GM12878 (cell line): Measurements from ENCODE around the gene CGN. TPM values are rescaled to one million over a fixed set of nuclear protein-coding genes. Genes with fewer than 3 reads are reported as not detected.

ENCODE experiments used
- BACH1 ChIP-seq: fragments of 450-650 bp; IDR thresholded peaks from 2 replicates; pipeline ENCODE4 v1.6.1; 2017; ENCODE audit warnings: mild to moderate bottlenecking, borderline replicate concordance
- CBX5 ChIP-seq: sonication (generic); IDR thresholded peaks from 2 replicates; pipeline ENCODE4 v1.6.1; 2016; ENCODE audit warnings: low read depth, moderate library complexity, mild to moderate bottlenecking, inconsistent platforms
- GATAD2B ChIP-seq: fragments of 450-650 bp; conservative IDR thresholded peaks from 2 replicates; pipeline ENCODE4 v1.6.1; 2017; ENCODE audit warnings: low read depth, mild to moderate bottlenecking, moderate library complexity
- MAX ChIP-seq: IDR thresholded peaks from 2 replicates; pipeline ENCODE4 v1.6.1; 2012; ENCODE audit warnings: low read depth, low read length, improper control_type of control experiment
- MTA3 ChIP-seq: IDR thresholded peaks from 2 replicates; pipeline ENCODE4 v1.6.1; 2012; ENCODE audit warnings: low read length, inconsistent platforms, borderline replicate concordance
- MYC ChIP-seq: IDR thresholded peaks from 2 replicates; pipeline ENCODE4 v1.6.1; 2011; ENCODE audit warnings: mild to moderate bottlenecking, low read length, moderate library complexity, inconsistent platforms; ENCODE audit not compliant: insufficient read depth, insufficient replicate concordance, insufficient read length, severe bottlenecking
- NFIC ChIP-seq: IDR thresholded peaks from 2 replicates; pipeline ENCODE4 v1.6.1; 2012; ENCODE audit warnings: low read depth, mild to moderate bottlenecking, inconsistent platforms, low read length, moderate library complexity
- NFYB ChIP-seq: IDR thresholded peaks from 2 replicates; pipeline ENCODE4 v1.6.1; 2011; ENCODE audit warnings: low read depth, mild to moderate bottlenecking, low read length, improper control_type of control experiment, moderate library complexity; ENCODE audit not compliant: insufficient read depth
- NR2C2 ChIP-seq: IDR thresholded peaks from 2 replicates; pipeline ENCODE4 v1.6.1; 2011; ENCODE audit warnings: borderline replicate concordance, low read depth; ENCODE audit not compliant: control insufficient read depth, insufficient read length
- PBX3 ChIP-seq: IDR thresholded peaks from 2 replicates; pipeline ENCODE4 v1.6.1; 2011; ENCODE audit warnings: mild to moderate bottlenecking, low read depth, low read length, moderate library complexity; ENCODE audit not compliant: insufficient replicate concordance
- POU2F2 ChIP-seq: IDR thresholded peaks from 3 replicates; pipeline ENCODE4 v1.6.1; 2011; ENCODE audit warnings: low read depth, mild to moderate bottlenecking, low read length, borderline replicate concordance
- RB1 ChIP-seq: fragments of 450-650 bp; formaldehyde crosslinking; IDR thresholded peaks from 2 replicates; pipeline ENCODE4 v1.6.1; 2017; ENCODE audit warnings: mild to moderate bottlenecking, borderline replicate concordance
- REST ChIP-seq: IDR thresholded peaks from 2 replicates; pipeline ENCODE4 v1.6.1; 2012; ENCODE audit warnings: mild to moderate bottlenecking, low read depth, low read length
- SUZ12 ChIP-seq: fragments of 200-600 bp; sonication (generic); IDR thresholded peaks from one replicate; pipeline ENCODE4 v1.6.1; 2018; ENCODE audit warnings: antibody characterized with exemption, mild to moderate bottlenecking; ENCODE audit not compliant: unreplicated experiment
- TARDBP ChIP-seq: IDR thresholded peaks from 2 replicates; pipeline ENCODE4 v1.6.1; 2016; ENCODE audit warnings: borderline replicate concordance
- USF1 ChIP-seq: IDR thresholded peaks from 2 replicates; pipeline ENCODE4 v1.6.1; 2011; ENCODE audit warnings: borderline replicate concordance, low read depth, mild to moderate bottlenecking, moderate library complexity, mixed read lengths, low read length; ENCODE audit not compliant: insufficient read depth; ENCODE audit errors: extremely low read length
- YBX1 ChIP-seq: fragments of 450-650 bp; IDR thresholded peaks from 2 replicates; pipeline ENCODE4 v1.6.1; 2016; ENCODE audit warnings: antibody characterized with exemption
- YY1 ChIP-seq: IDR thresholded peaks from 2 replicates; pipeline ENCODE4 v1.6.1; 2011; ENCODE audit warnings: low read depth, mild to moderate bottlenecking, low read length
- ZBTB11 ChIP-seq: fragments of 450-650 bp; formaldehyde crosslinking; IDR thresholded peaks from 2 replicates; pipeline ENCODE4 v1.5.0; 2022; ENCODE audit warnings: mild to moderate bottlenecking, missing genetic modification characterization
- ZNF274 ChIP-seq: IDR thresholded peaks from one replicate; pipeline ENCODE4 v1.8.0; 2011; ENCODE audit not compliant: insufficient read length, insufficient read depth
- polyA plus RNA-seq, 11 experiments: library from polyadenylated mRNA; depleted of rRNA in 4 of 11; unstranded in 6 of 11; stranded (reverse) in 5 of 11; fragments of >200 nt; fragmentation: Nextera tagmentation in 4 of 11; fragmentation: Illumina TruSeq in 1 of 11; extraction: Ambion mirVana in 4 of 11; extraction: Trizol in 1 of 11; gene quantifications; 1 replicate in 1 of 11; 2 replicates in 10 of 11; pipeline versions ENCODE4 v1.2.1 to v1.2.3, GENCODE V29; 2011 to 2016; ENCODE audit warnings: inconsistent platforms in 2 of 11, missing spikeins in 2 of 11, low read depth in 1 of 11
- total RNA-seq, 4 experiments: library from RNA; depleted of rRNA in 3 of 4; stranded (reverse); fragments of >200 nt in 3 of 4; fragmentation: Illumina TruSeq in 1 of 4; extraction: Trizol in 1 of 4; gene quantifications; 2 replicates each; pipeline versions ENCODE4 v1.2.1 to v1.2.3, GENCODE V29; 2013 to 2021

Gene CGN
- total and polyA plus RNA-seq, 10 of the 15 experiments (the other 5 are each of a cell fraction or from before 2014, with no cell fraction given), result 0.11 to 6.5 (median 3.4) TPM

- no peak for TF ChIP-seq ZNF274
- no peak for TF ChIP-seq USF1
- TF ChIP-seq POU2F2, result 0 out of 3 replicates have a peak, but pooled peaks have one; percentile 22
- TF ChIP-seq REST, result no peak
- TF ChIP-seq NR2C2, result no peak
- TF ChIP-seq NFYB, result no peak
- TF ChIP-seq NFIC, result peak; percentile 50; the same call in 1 of the 2 replicates
- no peak for TF ChIP-seq ZBTB11 (CRISPR knock-in tag)
- no peak for TF ChIP-seq SUZ12
- TF ChIP-seq RB1, result no peak
- peak; percentile 77 for TF ChIP-seq PBX3
- TF ChIP-seq MYC, result no peak
- TF ChIP-seq GATAD2B, result no peak
- TF ChIP-seq CBX5, result no peak
- TF ChIP-seq BACH1, result no peak
- TF ChIP-seq MAX, result no peak
- no peak for TF ChIP-seq YBX1
- no peak for TF ChIP-seq MTA3
- no peak for TF ChIP-seq YY1
- no peak for TF ChIP-seq TARDBP
Measured at GRCh38 chr1:151494741-151495281, 16.4 kb upstream of the CGN start (continued).
